ENCODE results near the gene MPL.

The MPL gene

GRCh38 chr1:43306688-43307457 lies 30.7 kb upstream of the MPL start:
- DNase-seq = no peak

GRCh38 chr1:43307458-43308158 lies 30.0 kb upstream of the MPL start:
- DNase-seq = no peak

- DNase-seq = no peak
Measured at GRCh38 chr1:43308635-43309404, 28.8 kb upstream of the MPL start.

GRCh38 chr1:43309405-43310025 lies 28.1 kb upstream of the MPL start:
- DNase-seq = no peak

- no peak for DNase-seq
Measured at GRCh38 chr1:43311521-43311920, 26.1 kb upstream of the MPL start.

- DNase-seq = no peak
Measured at GRCh38 chr1:43312212-43312623, 25.4 kb upstream of the MPL start.

GRCh38 chr1:43312663-43313515 lies 24.7 kb upstream of the MPL start:
- no peak for DNase-seq

- DNase-seq = no peak
Measured at GRCh38 chr1:43313771-43314170, 23.8 kb upstream of the MPL start.

GRCh38 chr1:43314233-43314632 lies 23.4 kb upstream of the MPL start:
- DNase-seq = no peak

- DNase-seq = no peak
Measured at GRCh38 chr1:43315481-43315880, 22.1 kb upstream of the MPL start.

- no peak for DNase-seq
Measured at GRCh38 chr1:43315963-43316737, 21.5 kb upstream of the MPL start.

GRCh38 chr1:43316738-43317520 lies 20.7 kb upstream of the MPL start:
- no peak for DNase-seq

- no peak for DNase-seq
Measured at GRCh38 chr1:43317817-43318471, 19.7 kb upstream of the MPL start.

- no peak for DNase-seq
Measured at GRCh38 chr1:43318831-43319230, 18.8 kb upstream of the MPL start.

GRCh38 chr1:43319288-43319687 lies 18.3 kb upstream of the MPL start:
- no peak for DNase-seq

GRCh38 chr1:43319766-43320165 lies 17.9 kb upstream of the MPL start:
- no peak for DNase-seq

GRCh38 chr1:43321331-43321891 lies 16.2 kb upstream of the MPL start:
- no peak for DNase-seq

GRCh38 chr1:43322506-43322905 lies 15.1 kb upstream of the MPL start:
- no peak for DNase-seq

GRCh38 chr1:43324810-43325209 lies 12.8 kb upstream of the MPL start:
- DNase-seq = no peak

GRCh38 chr1:43325381-43325780 lies 12.2 kb upstream of the MPL start:
- no peak for DNase-seq
